Ishikawa (cell line): ENCODE data around the gene PGC.

Experiments
- RAD21 ChIP-seq: IDR thresholded peaks from 2 replicates; pipeline ENCODE4 v1.6.1; 2012; ENCODE audit warnings: low read depth
- TAF1 ChIP-seq: IDR thresholded peaks from 2 replicates; pipeline ENCODE4 v1.6.1; 2012; ENCODE audit warnings: low read depth, mild to moderate bottlenecking
- TEAD4 ChIP-seq: IDR thresholded peaks from 2 replicates; pipeline ENCODE4 v1.6.1; 2012
- ZBTB7A ChIP-seq: IDR thresholded peaks from 2 replicates; pipeline ENCODE4 v1.6.1; 2012; ENCODE audit warnings: low read depth
- TF ChIP-seq, protein P1 (sequence below): IDR thresholded peaks from 2 replicates; pipeline ENCODE4 v1.6.1; 2012

DNA sequence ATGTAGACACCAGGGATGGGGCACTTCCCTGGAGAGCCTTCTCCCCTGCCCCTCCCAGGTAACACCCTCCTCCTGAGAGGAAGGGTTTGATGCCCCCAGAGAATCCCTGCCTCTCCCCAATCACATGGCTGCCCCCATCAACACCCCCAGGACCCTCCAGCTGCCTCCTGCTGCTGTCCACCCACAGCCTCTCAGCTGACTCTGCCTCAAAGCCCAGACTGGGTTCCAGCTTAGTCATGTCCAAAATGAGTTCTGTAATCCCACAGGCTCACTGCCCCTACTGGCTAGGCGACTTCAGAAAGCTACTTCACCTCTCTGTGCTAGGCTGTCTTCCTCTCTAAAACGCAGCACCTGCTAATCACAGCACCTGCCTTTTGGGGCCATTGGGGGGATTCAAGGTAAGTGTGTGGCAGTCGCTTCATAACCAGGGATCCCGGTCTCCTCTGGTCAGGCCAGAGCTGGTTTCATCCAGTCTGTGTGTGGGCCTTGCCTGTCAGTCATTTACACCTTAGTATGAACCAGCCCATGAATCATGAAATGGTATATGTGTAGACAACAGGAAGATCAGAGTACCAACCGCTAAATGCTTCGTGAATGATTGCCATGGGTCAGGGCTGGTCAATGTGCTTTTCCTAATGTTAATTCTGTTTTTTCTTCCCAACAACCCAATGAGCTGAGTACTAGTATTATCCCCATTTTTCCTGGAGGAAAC is 52.2 kb downstream of the PGC start:
- TF ChIP-seq RAD21 (no peak), TEAD4 (no peak), ZBTB7A (no peak), TAF1 (no peak)
- TF ChIP-seq, protein P1, sequence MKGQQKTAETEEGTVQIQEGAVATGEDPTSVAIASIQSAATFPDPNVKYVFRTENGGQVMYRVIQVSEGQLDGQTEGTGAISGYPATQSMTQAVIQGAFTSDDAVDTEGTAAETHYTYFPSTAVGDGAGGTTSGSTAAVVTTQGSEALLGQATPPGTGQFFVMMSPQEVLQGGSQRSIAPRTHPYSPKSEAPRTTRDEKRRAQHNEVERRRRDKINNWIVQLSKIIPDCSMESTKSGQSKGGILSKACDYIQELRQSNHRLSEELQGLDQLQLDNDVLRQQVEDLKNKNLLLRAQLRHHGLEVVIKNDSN, result no peak
